IMR-90 (cell line): Measurements from ENCODE around the gene DUSP10. TPM values are rescaled to one million over a fixed set of nuclear protein-coding genes. Genes with fewer than 3 reads are reported as not detected.

Experiments used
- ATAC-seq: fragments of 200-7000 bp; cut with Tn5 transposase; 2 replicates; pipeline ENCODE4 v1.9.1; 2020; ENCODE audit warnings: low read depth, mild to moderate bottlenecking, moderate library complexity
- BruUV-seq: library from RNA; stranded (reverse); fragments of 400-500 nt; replicated peaks from 2 replicates; lab custom pipeline; 2021; lab: Mats Ljungman, UMichigan
- CTCF ChIA-PET: fragments of 300-600 bp; formaldehyde crosslinking; extraction: SDS; loops from one replicate; lab custom pipeline; 2021; ENCODE audit warnings: antibody characterized with exemption; lab: Yijun Ruan, JAX
- POLR2A ChIA-PET: fragments of 300-600 bp; sonication (Branson Sonifier 250); formaldehyde crosslinking; loops from one replicate; lab custom pipeline; 2022; ENCODE audit warnings: antibody characterized with exemption; ENCODE audit not compliant: unreplicated experiment; lab: Charles Lee
- DNase-seq: peaks from one replicate; pipeline ENCODE4 v3.0.0; 2013
- H2AFZ ChIP-seq: replicated peaks from 2 replicates; pipeline ENCODE3; 2013; ENCODE audit warnings: low read length, mild to moderate bottlenecking; ENCODE audit not compliant: poor library complexity
- H2AK5ac ChIP-seq: 2 replicates; pipeline ENCODE4 v1.6.1; 2013; ENCODE audit warnings: low read depth, low read length, inconsistent platforms
- H2AK9ac ChIP-seq: replicated peaks from 2 replicates; pipeline ENCODE3; 2013; ENCODE audit warnings: mild to moderate bottlenecking, low read depth, low read length, moderate library complexity; ENCODE audit not compliant: poor library complexity
- H2BK120ac ChIP-seq: 2 replicates; pipeline ENCODE4 v1.6.1; 2013; ENCODE audit warnings: low read depth, low read length, inconsistent platforms
- H2BK15ac ChIP-seq: 3 replicates; pipeline ENCODE4 v1.6.1; 2013; ENCODE audit warnings: low read depth, low read length, inconsistent platforms
- H2BK20ac ChIP-seq: 2 replicates; pipeline ENCODE4 v1.6.1; 2013; ENCODE audit warnings: low read depth, mild to moderate bottlenecking, inconsistent platforms, low read length, moderate library complexity
- H2BK5ac ChIP-seq: 2 replicates; pipeline ENCODE4 v1.6.1; 2013; ENCODE audit warnings: mild to moderate bottlenecking, low read depth, low read length, inconsistent platforms; ENCODE audit not compliant: poor library complexity, severe bottlenecking
- H3K14ac ChIP-seq: replicated peaks from 2 replicates; pipeline ENCODE4 v1.6.1; 2013; ENCODE audit warnings: low read depth, low read length, inconsistent platforms
- H3K18ac ChIP-seq: 2 replicates; pipeline ENCODE4 v1.6.1; 2013; ENCODE audit warnings: low read depth, low read length, control low read depth
- H3K23ac ChIP-seq: 2 replicates; pipeline ENCODE4 v1.6.1; 2013; ENCODE audit warnings: low read depth, low read length, inconsistent platforms
- H3K27ac ChIP-seq: 2 replicates; pipeline ENCODE4 v1.5.1; 2013; ENCODE audit warnings: mild to moderate bottlenecking, control low read depth, low read length; ENCODE audit not compliant: insufficient read depth
- H3K27me3 ChIP-seq: 2 replicates; pipeline ENCODE4 v1.6.1; 2013; ENCODE audit warnings: low read length; ENCODE audit not compliant: control insufficient read depth, insufficient read depth
- H3K36me3 ChIP-seq: 2 replicates; pipeline ENCODE4 v1.6.1; 2013; ENCODE audit warnings: low read length, mixed read lengths; ENCODE audit not compliant: control insufficient read depth, insufficient read depth
- H3K4ac ChIP-seq: 2 replicates; pipeline ENCODE4 v1.6.1; 2013; ENCODE audit warnings: low read depth, low read length, inconsistent platforms
- H3K4me1 ChIP-seq: 2 replicates; pipeline ENCODE4 v1.6.1; 2013; ENCODE audit warnings: low read length, mixed read lengths; ENCODE audit not compliant: control insufficient read depth, insufficient read depth
- H3K4me2 ChIP-seq: 2 replicates; pipeline ENCODE4 v1.6.1; 2013; ENCODE audit warnings: low read depth, mild to moderate bottlenecking, control low read depth, low read length, moderate library complexity
- H3K4me3 ChIP-seq: 2 replicates; pipeline ENCODE4 v1.5.1; 2013; ENCODE audit warnings: low read depth, mild to moderate bottlenecking, control low read depth, low read length, moderate library complexity; ENCODE audit not compliant: insufficient read depth
- H3K56ac ChIP-seq: 2 replicates; pipeline ENCODE4 v1.6.1; 2013; ENCODE audit warnings: low read length, inconsistent platforms; ENCODE audit not compliant: insufficient read depth; ENCODE audit errors: extremely low read depth
- H3K79me1 ChIP-seq, 2 experiments: 2 replicates each; pipeline ENCODE4 v1.6.1; 2013; ENCODE audit warnings: low read length in 2 of 2, inconsistent platforms in 1 of 2, low read depth in 1 of 2
- H3K9ac ChIP-seq: 2 replicates; pipeline ENCODE4 v1.6.1; 2013; ENCODE audit warnings: low read depth, low read length, control low read depth
- H3K9me1 ChIP-seq: 2 replicates; pipeline ENCODE4 v1.6.1; 2013; ENCODE audit warnings: low read length, inconsistent platforms; ENCODE audit not compliant: insufficient read depth
- H3K9me3 ChIP-seq: 2 replicates; pipeline ENCODE4 v1.6.1; 2013; ENCODE audit warnings: low read length; ENCODE audit not compliant: control insufficient read depth, insufficient read depth
- H4K20me1 ChIP-seq: 2 replicates; pipeline ENCODE4 v1.6.1; 2013; ENCODE audit warnings: low read length, inconsistent platforms; ENCODE audit not compliant: insufficient read depth
- H4K5ac ChIP-seq: 2 replicates; pipeline ENCODE4 v1.6.1; 2013; ENCODE audit warnings: mild to moderate bottlenecking, low read depth, low read length, control low read depth
- H4K8ac ChIP-seq, 2 experiments: 2 replicates each; pipeline ENCODE4 v1.6.1; 2013; ENCODE audit warnings: low read depth in 2 of 2, low read length in 2 of 2, control low read depth in 1 of 2, inconsistent platforms in 1 of 2
- H4K91ac ChIP-seq: 2 replicates; pipeline ENCODE4 v1.6.1; 2013; ENCODE audit warnings: low read depth, low read length, inconsistent platforms; ENCODE audit not compliant: insufficient read depth
- MAFK ChIP-seq: IDR thresholded peaks from 2 replicates; pipeline ENCODE4 v1.6.1; 2012; ENCODE audit warnings: low read depth, low read length, improper control_type of control experiment
- MXI1 ChIP-seq: IDR thresholded peaks from 2 replicates; pipeline ENCODE4 v1.6.1; 2012; ENCODE audit warnings: low read depth, mild to moderate bottlenecking, low read length, moderate library complexity, borderline replicate concordance
- WGBS, 2 experiments: methylation state at CpG; one replicate each; pipeline versions ENCODE4 v1.1.5 to v1.1.7; 2013; ENCODE audit warnings: missing lambda C conversion rate in 2 of 2; ENCODE audit not compliant: insufficient read length in 1 of 2; ENCODE audit errors: extremely low coverage in 2 of 2; 5-methylcytosine and 5-hydroxymethylcytosine counted together
- dilution Hi-C: fragments of 300-500 bp; cut with HindIII; formaldehyde crosslinking; loops from one replicate; pipeline ENCODE4 v1.14.3; 2018; ENCODE audit warnings: low sequenced_read_pairs; ENCODE audit not compliant: unreplicated experiment
- in situ Hi-C: fragments of 300-500 bp; cut with MboI; formaldehyde crosslinking; loops from 3 replicates; pipeline ENCODE4 v1.14.3; 2019; ENCODE audit warnings: low sequenced_read_pairs, inconsistent platforms, mixed read lengths
- intact Hi-C: fragments of 100-400 bp; cut with micrococcal nuclease; formaldehyde crosslinking; loops from 2 replicates; pipeline ENCODE4 v1.10.0; 2022
- polyA plus RNA-seq, 3 experiments: library from polyadenylated mRNA; depleted of rRNA; stranded (reverse); fragments of >200 nt; gene quantifications; 2 replicates each; pipeline ENCODE4 v1.2.3, GENCODE V29; 2012; ENCODE audit warnings: low replicate concordance in 1 of 3
- total RNA-seq: library from RNA; depleted of rRNA; stranded (reverse); fragments of >200 nt; gene quantifications from 2 replicates; pipeline ENCODE4 v1.2.3, GENCODE V29; 2012

DUSP10 gene
- total and polyA plus RNA-seq, 2 of the 4 experiments (the other 2 are of a cell fraction), result 41.7 to 59.1 TPM

- H3K4me1 ChIP-seq, result peaks cover 4% of the 10 kb centered on the region; the same call in 1 of the 2 replicates
- ChIA-PET CTCF (interaction anchor here (0.7 to 1.6 kb wide), 2 partner anchors 27 to 230 kb away, joined by 3 to 4 read pairs; no protein-coding TSS in a partner anchor), POLR2A (no interaction called here)
- H4K5ac ChIP-seq, result no peak overlapping the region
- in situ Hi-C loops (no loop called here), intact Hi-C loops (no loop called here), dilution Hi-C loops (no loop called here)
- H4K20me1 ChIP-seq, result no peaks in the 10 kb centered on the region
- no peak overlapping the region for H3K23ac ChIP-seq
- H2AFZ ChIP-seq, result no peak overlapping the region
- H3K14ac ChIP-seq, result no peak overlapping the region
- H4K91ac ChIP-seq, result no peak overlapping the region
- H3K9me1 ChIP-seq, result no peaks in the 10 kb centered on the region
- no peak overlapping the region for H3K4me3 ChIP-seq
- no peaks in the 10 kb centered on the region for H3K36me3 ChIP-seq
- no peak overlapping the region for H2BK120ac ChIP-seq
- no peak overlapping the region for H2AK9ac ChIP-seq
- no peak overlapping the region for H3K4me2 ChIP-seq
- no peaks in the 10 kb centered on the region for H3K9me3 ChIP-seq
- H3K79me1 ChIP-seq, result no peaks in the 10 kb centered on the region
- no peak overlapping the region for H3K27ac ChIP-seq
- no peak overlapping the region for H3K9ac ChIP-seq
- no peak overlapping the region for H2BK15ac ChIP-seq
- no peak overlapping the region for H3K4ac ChIP-seq
- no peaks in the 10 kb centered on the region for H3K27me3 ChIP-seq
- H3K56ac ChIP-seq, result no peak overlapping the region
- no peak for DNase-seq
- no CpG with 5 or more reads among the region's 2 CpGs for WGBS, 2 experiments
- TF ChIP-seq MXI1, result no peak
- peak; percentile 45; the same call in 1 of the 2 replicates for TF ChIP-seq MAFK
- no peak overlapping the region for H3K18ac ChIP-seq
- H2BK5ac ChIP-seq, result no peak overlapping the region
- no peak for ATAC-seq
- H2BK20ac ChIP-seq, result no peak overlapping the region
- H2AK5ac ChIP-seq, result peak overlapping the region; percentile 64; the same call in 1 of the 2 replicates
- no peak overlapping the region for H4K8ac ChIP-seq
- BruUV-seq, result no TSS peak
Measured at GRCh38 chr1:221773383-221773782, 31.5 kb upstream of the DUSP10 start.
